DOHH2 (cell line): Measurements from ENCODE around the gene C19orf81.
A peak's percentile ranks its signal among the peaks of the same experiment; 100 is the strongest.

Experiments used
- H3F3A ChIP-seq: fragments of 200-600 bp; sonication (generic), shearing (Covaris generic); 2 replicates; pipeline ENCODE4 v1.6.0; 2016; ENCODE audit warnings: antibody characterized with exemption, mild to moderate bottlenecking; ENCODE audit not compliant: control insufficient read depth, insufficient read depth
- H3K27ac ChIP-seq: fragments of 200-600 bp; sonication (generic); 2 replicates; pipeline ENCODE4 v1.5.1; 2014; ENCODE audit warnings: low read depth, mild to moderate bottlenecking, low read length, moderate library complexity
- H3K27me3 ChIP-seq: fragments of 200-600 bp; sonication (generic); 2 replicates; pipeline ENCODE4 v1.6.1; 2014; ENCODE audit warnings: mild to moderate bottlenecking, low read length, mixed read lengths; ENCODE audit not compliant: control insufficient read depth
- H3K36me3 ChIP-seq: fragments of 200-600 bp; sonication (generic); 2 replicates; pipeline ENCODE4 v1.6.1; 2014; ENCODE audit warnings: mild to moderate bottlenecking, low read length, moderate library complexity, mixed read lengths; ENCODE audit not compliant: control insufficient read depth
- H3K4me1 ChIP-seq: fragments of 200-600 bp; sonication (generic); 2 replicates; pipeline ENCODE4 v1.6.1; 2014; ENCODE audit warnings: mild to moderate bottlenecking, low read length, mixed read lengths; ENCODE audit not compliant: control insufficient read depth
- H3K4me2 ChIP-seq: fragments of 200-600 bp; sonication (generic); 2 replicates; pipeline ENCODE4 v1.6.0; 2014; ENCODE audit warnings: mild to moderate bottlenecking, low read length, moderate library complexity
- H3K4me3 ChIP-seq: fragments of 200-600 bp; sonication (generic); 2 replicates; pipeline ENCODE4 v1.5.1; 2014; ENCODE audit warnings: mild to moderate bottlenecking, low read length, mixed read lengths
- H3K79me2 ChIP-seq: fragments of 200-600 bp; sonication (generic); 2 replicates; pipeline ENCODE4 v1.6.1; 2014; ENCODE audit warnings: mild to moderate bottlenecking, low read length, mixed read lengths; ENCODE audit not compliant: control insufficient read depth
- H3K9me2 ChIP-seq: fragments of 200-600 bp; sonication (generic); replicated peaks from 2 replicates; pipeline ENCODE4 v1.6.1; 2014; ENCODE audit warnings: mild to moderate bottlenecking, low read length, mixed read lengths; ENCODE audit not compliant: control insufficient read depth
- H3K9me3 ChIP-seq: fragments of 200-600 bp; sonication (generic); 2 replicates; pipeline ENCODE4 v1.6.1; 2014; ENCODE audit warnings: antibody characterized with exemption, low read length, mixed read lengths; ENCODE audit not compliant: control insufficient read depth, insufficient read depth
- H4K20me1 ChIP-seq: fragments of 200-600 bp; sonication (generic); 2 replicates; pipeline ENCODE4 v1.6.0; 2014; ENCODE audit warnings: low read depth, mild to moderate bottlenecking, antibody characterized with exemption, low read length, moderate library complexity; ENCODE audit not compliant: control insufficient read depth, insufficient read depth
- CTCF ChIP-seq: fragments of 200-600 bp; sonication (generic); IDR thresholded peaks from one replicate; pipeline ENCODE4 v1.5.1; 2014; ENCODE audit warnings: antibody characterized with exemption, mild to moderate bottlenecking, low read depth, low read length; ENCODE audit not compliant: poor library complexity, severe bottlenecking
- EZH2phosphoT487 ChIP-seq: fragments of 200-600 bp; sonication (generic); IDR thresholded peaks from 2 replicates; pipeline ENCODE4 v1.6.1; 2017; ENCODE audit warnings: borderline replicate concordance, mild to moderate bottlenecking, antibody characterized with exemption, low read length, moderate library complexity, mixed read lengths

C19orf81 gene

GRCh38 chr19:50702871-50703829 is 53.9 kb downstream of the C19orf81 start:
- no peaks in the 10 kb centered on the region for H3K9me3 ChIP-seq
- no peaks in the 10 kb centered on the region for H3K4me1 ChIP-seq
- H3K4me2 ChIP-seq, result no peak overlapping the region
- no peaks in the 10 kb centered on the region for H4K20me1 ChIP-seq
- no peak overlapping the region for H3K27ac ChIP-seq
- no peaks in the 10 kb centered on the region for H3K79me2 ChIP-seq
- H3K4me3 ChIP-seq, result no peak overlapping the region
- no peaks in the 10 kb centered on the region for H3F3A ChIP-seq
- no peaks in the 10 kb centered on the region for H3K36me3 ChIP-seq
- no peak for TF ChIP-seq CTCF
- TF ChIP-seq EZH2phosphoT487, result no peak
- no peaks in the 10 kb centered on the region for H3K27me3 ChIP-seq
- no peaks in the 10 kb centered on the region for H3K9me2 ChIP-seq

GRCh38 chr19:50703915-50704796 is 54.9 kb downstream of the C19orf81 start:
- Histone ChIP-seq H3K9me2 (no peaks in the 10 kb centered on the region), H3K79me2 (no peaks in the 10 kb centered on the region), H3K36me3 (no peaks in the 10 kb centered on the region), H3K4me3 (no peak overlapping the region), H3K4me1 (no peaks in the 10 kb centered on the region), H3K27ac (no peak overlapping the region), H3K4me2 (no peak overlapping the region), H4K20me1 (no peaks in the 10 kb centered on the region), H3K27me3 (no peaks in the 10 kb centered on the region), H3K9me3 (no peaks in the 10 kb centered on the region), H3F3A (no peaks in the 10 kb centered on the region)
- TF ChIP-seq EZH2phosphoT487, result no peak
- no peak for TF ChIP-seq CTCF

GRCh38 chr19:50705422-50706019 is 56.3 kb downstream of the C19orf81 start:
- H3F3A ChIP-seq, result no peaks in the 10 kb centered on the region
- H3K36me3 ChIP-seq, result no peaks in the 10 kb centered on the region
- no peaks in the 10 kb centered on the region for H3K4me1 ChIP-seq
- H3K79me2 ChIP-seq, result no peaks in the 10 kb centered on the region
- H3K27me3 ChIP-seq, result no peaks in the 10 kb centered on the region
- no peaks in the 10 kb centered on the region for H4K20me1 ChIP-seq
- no peak overlapping the region for H3K4me3 ChIP-seq
- TF ChIP-seq EZH2phosphoT487 (no peak), CTCF (peak; percentile 66)
- no peak overlapping the region for H3K4me2 ChIP-seq
- H3K9me3 ChIP-seq, result no peaks in the 10 kb centered on the region
- H3K27ac ChIP-seq, result no peak overlapping the region
- no peaks in the 10 kb centered on the region for H3K9me2 ChIP-seq
